Keratinocyte (primary cell): ENCODE results near the gene ADCY5. TPM values are rescaled to one million over a fixed set of nuclear protein-coding genes. Genes with fewer than 3 reads are reported as not detected.

Experiments
- DNase-seq: peaks from one replicate; pipeline ENCODE4 v3.0.0-alpha.2; 2011; ENCODE audit warnings: low read depth, missing footprints, low spot score
- FAIRE-seq: peaks from 2 replicates; lab custom pipeline; 2011; peaks lifted over from hg19 to GRCh38; lab: Jason Lieb, UNC
- H2AFZ ChIP-seq: 2 replicates; pipeline ENCODE4 v1.6.0; 2012; ENCODE audit warnings: low read length, control low read depth, inconsistent platforms; ENCODE audit not compliant: control insufficient read depth
- H3K27ac ChIP-seq: 2 replicates; pipeline ENCODE4 v1.5.1; 2011; ENCODE audit warnings: low read length; ENCODE audit not compliant: control insufficient read depth, insufficient read depth
- H3K27me3 ChIP-seq: 3 replicates; pipeline ENCODE4 v1.6.0; 2011; ENCODE audit warnings: low read length; ENCODE audit not compliant: control insufficient read depth, insufficient read depth; ENCODE audit errors: extremely low read depth
- H3K36me3 ChIP-seq, 2 experiments: 2 replicates in 1 of 2; 3 replicates in 1 of 2; pipeline ENCODE4 v1.5.1; 2011; ENCODE audit warnings: low read length in 2 of 2, mild to moderate bottlenecking in 1 of 2; ENCODE audit not compliant: control insufficient read depth in 2 of 2, insufficient read depth in 2 of 2; ENCODE audit errors: extremely low read depth in 1 of 2
- H3K4me1 ChIP-seq: 3 replicates; pipeline ENCODE4 v1.5.1; 2011; ENCODE audit warnings: low read length; ENCODE audit not compliant: control insufficient read depth, insufficient read depth; ENCODE audit errors: extremely low read depth
- H3K4me2 ChIP-seq: 3 replicates; pipeline ENCODE4 v1.6.0; 2011; ENCODE audit warnings: low read depth, low read length; ENCODE audit not compliant: control insufficient read depth, insufficient read depth; ENCODE audit errors: extremely low read depth
- H3K4me3 ChIP-seq, 3 experiments: fragments of 200-600 bp in 1 of 3; sonication (generic) in 1 of 3; 2 replicates in 2 of 3; 3 replicates in 1 of 3; pipeline ENCODE4 v1.5.1; 2011 to 2016; ENCODE audit warnings: low read length in 3 of 3, mild to moderate bottlenecking in 3 of 3, control low read depth in 2 of 3, inconsistent platforms in 1 of 3, low read depth in 1 of 3, mixed read lengths in 1 of 3, mixed run types in 1 of 3, moderate library complexity in 1 of 3; ENCODE audit not compliant: control insufficient read depth in 2 of 3, insufficient read depth in 2 of 3; ENCODE audit errors: extremely low read depth in 1 of 3
- H3K79me2 ChIP-seq: 2 replicates; pipeline ENCODE4 v1.6.0; 2012; ENCODE audit warnings: low read length; ENCODE audit not compliant: control insufficient read depth, insufficient read depth
- H3K9ac ChIP-seq: 3 replicates; pipeline ENCODE4 v1.6.0; 2011; ENCODE audit warnings: low read length; ENCODE audit not compliant: control insufficient read depth, insufficient read depth; ENCODE audit errors: extremely low read depth
- H3K9me1 ChIP-seq: 3 replicates; pipeline ENCODE4 v1.6.0; 2011; ENCODE audit warnings: low read length; ENCODE audit not compliant: control insufficient read depth, insufficient read depth; ENCODE audit errors: extremely low read depth
- H3K9me3 ChIP-seq: 2 replicates; pipeline ENCODE4 v1.5.1; 2012; ENCODE audit warnings: low read depth, low read length; ENCODE audit not compliant: control insufficient read depth
- H4K20me1 ChIP-seq: 3 replicates; pipeline ENCODE4 v1.6.0; 2011; ENCODE audit warnings: low read length; ENCODE audit not compliant: control insufficient read depth, insufficient read depth; ENCODE audit errors: extremely low read depth
- CTCF ChIP-seq, 3 experiments: IDR thresholded peaks in 1 of 3; conservative IDR thresholded peaks in 1 of 3; optimal IDR thresholded peaks in 1 of 3; 2 replicates in 2 of 3; 3 replicates in 1 of 3; pipeline versions ENCODE3 to v1.5.1; 2011; ENCODE audit warnings: low read length in 3 of 3, mild to moderate bottlenecking in 3 of 3, moderate library complexity in 2 of 3, control low read depth in 1 of 3, inconsistent platforms in 1 of 3; ENCODE audit not compliant: insufficient read depth in 2 of 3; ENCODE audit errors: extremely low read depth in 1 of 3
- EZH2 ChIP-seq: IDR thresholded peaks from one replicate; pipeline ENCODE4 v1.6.1; 2012; ENCODE audit warnings: inconsistent platforms, mild to moderate bottlenecking, low read length, moderate library complexity
- dilution Hi-C: fragments of 300-500 bp; cut with MboI; formaldehyde crosslinking; loops from one replicate; pipeline ENCODE4 v1.7.0; 2020; ENCODE audit warnings: low sequenced_read_pairs; ENCODE audit not compliant: extremely low pct_ligation_motif_present
- polyA plus RNA-seq, 5 experiments: library from polyadenylated mRNA; depleted of rRNA in 3 of 5; stranded (reverse) in 3 of 5; stranded (forward) in 1 of 5; unstranded in 1 of 5; fragments of >200 nt; gene quantifications; 1 replicate in 1 of 5; 2 replicates in 3 of 5; 3 replicates in 1 of 5; pipeline versions ENCODE4 v1.2.1 to v1.2.3, GENCODE V29; 2011 to 2012; ENCODE audit warnings: missing spikeins in 2 of 5, low read depth in 1 of 5, low replicate concordance in 1 of 5

Gene ADCY5
- polyA plus RNA-seq, 1 donor (not counting 4 experiments of a cell fraction or from before 2014, with no cell fraction given): not detected

GRCh38 chr3:123350971-123351370 lies 97.9 kb downstream of the ADCY5 start:
- no peak overlapping the region for H2AFZ ChIP-seq
- H3K4me1 ChIP-seq: no peaks in the 10 kb centered on the region
- TF ChIP-seq CTCF (optimal IDR thresholded peaks at IDR 0.05 in 1 of 3, IDR thresholded peaks at IDR 0.05 in 1 of 3, conservative IDR thresholded peaks at IDR 0.05 in 1 of 3; ENCODE audit: extremely low read depth in 1 of 3, insufficient read depth in 2 of 3, low read length in 3 of 3) (no peak), EZH2 (no peak)
- no peaks in the 10 kb centered on the region for H4K20me1 ChIP-seq
- FAIRE-seq (no peak), DNase-seq (no peak)
- H3K36me3 ChIP-seq: no peaks in the 10 kb centered on the region
- H3K9ac ChIP-seq: no peak overlapping the region
- no peak overlapping the region for H3K4me3 ChIP-seq
- H3K27ac ChIP-seq: no peak overlapping the region
- H3K9me1 ChIP-seq: no peaks in the 10 kb centered on the region
- dilution Hi-C loops: no loop called here
- no peaks in the 10 kb centered on the region for H3K9me3 ChIP-seq
- H3K27me3 ChIP-seq: peaks cover 59% of the 10 kb centered on the region
- no peaks in the 10 kb centered on the region for H3K79me2 ChIP-seq
- H3K4me2 ChIP-seq: no peak overlapping the region

- DNase-seq: no peak
- Histone ChIP-seq H3K4me3 (no peak overlapping the region), H3K9ac (no peak overlapping the region), H3K4me2 (no peak overlapping the region), H3K79me2 (no peaks in the 10 kb centered on the region), H3K9me1 (no peaks in the 10 kb centered on the region), H4K20me1 (no peaks in the 10 kb centered on the region), H3K27ac (no peak overlapping the region), H3K27me3 (peaks cover 61% of the 10 kb centered on the region), H3K36me3 (no peaks in the 10 kb centered on the region), H3K4me1 (no peaks in the 10 kb centered on the region), H2AFZ (no peak overlapping the region), H3K9me3 (no peaks in the 10 kb centered on the region)
- FAIRE-seq: no peak
- dilution Hi-C loops: no loop called here
- TF ChIP-seq CTCF (optimal IDR thresholded peaks at IDR 0.05 in 1 of 3, IDR thresholded peaks at IDR 0.05 in 1 of 3, conservative IDR thresholded peaks at IDR 0.05 in 1 of 3; ENCODE audit: extremely low read depth in 1 of 3, insufficient read depth in 2 of 3, low read length in 3 of 3) (no peak), EZH2 (no peak)
Observed at GRCh38 chr3:123349566-123350435, 99.1 kb downstream of the ADCY5 start.
